HUES6 (cell line): ENCODE results near the gene HOXB3.

Source experiments
- H3K27ac ChIP-seq: 2 replicates; pipeline ENCODE4 v1.7.0; 2013; ENCODE audit warnings: low read depth, mild to moderate bottlenecking, low read length, inconsistent platforms
- H3K27me3 ChIP-seq: 2 replicates; pipeline ENCODE4 v1.6.1; 2013; ENCODE audit warnings: low read length; ENCODE audit not compliant: control insufficient read depth, insufficient read depth
- H3K36me3 ChIP-seq: 2 replicates; pipeline ENCODE4 v1.6.1; 2013; ENCODE audit warnings: low read length; ENCODE audit not compliant: control insufficient read depth, insufficient read depth
- H3K4me1 ChIP-seq: 2 replicates; pipeline ENCODE4 v1.6.1; 2013; ENCODE audit warnings: low read length; ENCODE audit not compliant: control insufficient read depth, insufficient read depth
- H3K4me3 ChIP-seq: 2 replicates; pipeline ENCODE4 v1.5.1; 2013; ENCODE audit warnings: low read depth, low read length
- H3K9ac ChIP-seq: one replicate; pipeline ENCODE4 v1.6.1; 2013; ENCODE audit warnings: mild to moderate bottlenecking, low read length
- H3K9me3 ChIP-seq: 2 replicates; pipeline ENCODE4 v1.6.1; 2013; ENCODE audit warnings: low read depth, low read length; ENCODE audit not compliant: control insufficient read depth, insufficient read depth

HOXB3 gene

GRCh38 chr17:48499735-48500434 is 90.2 kb downstream of the HOXB3 start:
- Histone ChIP-seq H3K4me3 (no peak overlapping the region), H3K27me3 (peaks cover 62% of the 10 kb centered on the region), H3K27ac (no peak overlapping the region), H3K4me1 (peaks cover 38% of the 10 kb centered on the region), H3K9ac (no peak overlapping the region), H3K9me3 (no peaks in the 10 kb centered on the region), H3K36me3 (no peaks in the 10 kb centered on the region)

DNA sequence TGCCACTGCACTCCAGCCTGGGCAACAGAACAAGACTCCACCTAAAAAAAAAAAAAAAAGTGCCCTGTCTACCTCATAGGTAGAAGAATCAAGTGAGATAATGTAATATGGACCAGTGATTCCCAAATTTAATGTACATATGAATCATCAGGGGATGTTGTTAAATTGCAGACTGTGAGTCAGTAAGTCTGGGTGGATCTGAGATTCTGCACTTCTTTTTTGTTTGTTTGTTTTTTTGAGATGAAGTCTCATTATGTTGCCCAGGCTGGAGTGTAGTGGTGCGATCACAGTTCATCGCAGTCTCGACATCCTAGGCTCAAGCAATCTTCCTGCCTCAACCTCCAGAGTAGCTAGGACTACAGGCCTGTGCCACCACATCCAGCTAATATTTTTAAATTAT is 90.8 kb downstream of the HOXB3 start:
- H3K4me1 ChIP-seq: peaks cover 33% of the 10 kb centered on the region
- H3K9me3 ChIP-seq: no peaks in the 10 kb centered on the region
- peaks cover 68% of the 10 kb centered on the region for H3K27me3 ChIP-seq
- no peaks in the 10 kb centered on the region for H3K36me3 ChIP-seq
- H3K9ac ChIP-seq: no peak overlapping the region
- H3K27ac ChIP-seq: no peak overlapping the region
- H3K4me3 ChIP-seq: no peak overlapping the region
